IMR-90 (cell line): ENCODE data around the gene CCNJL. TPM values are rescaled to one million over a fixed set of nuclear protein-coding genes. Genes with fewer than 3 reads are reported as not detected.

ENCODE experiments used
- ATAC-seq: fragments of 200-7000 bp; cut with Tn5 transposase; 2 replicates; pipeline ENCODE4 v1.9.1; 2020; ENCODE audit warnings: low read depth, mild to moderate bottlenecking, moderate library complexity
- BruUV-seq: library from RNA; stranded (reverse); fragments of 400-500 nt; replicated peaks from 2 replicates; lab custom pipeline; 2021; lab: Mats Ljungman, UMichigan
- CTCF ChIA-PET: fragments of 300-600 bp; formaldehyde crosslinking; extraction: SDS; loops from one replicate; lab custom pipeline; 2021; ENCODE audit warnings: antibody characterized with exemption; lab: Yijun Ruan, JAX
- POLR2A ChIA-PET: fragments of 300-600 bp; sonication (Branson Sonifier 250); formaldehyde crosslinking; loops from one replicate; lab custom pipeline; 2022; ENCODE audit warnings: antibody characterized with exemption; ENCODE audit not compliant: unreplicated experiment; lab: Charles Lee
- DNase-seq: peaks from one replicate; pipeline ENCODE4 v3.0.0; 2013
- H2AFZ ChIP-seq: replicated peaks from 2 replicates; pipeline ENCODE3; 2013; ENCODE audit warnings: low read length, mild to moderate bottlenecking; ENCODE audit not compliant: poor library complexity
- H2AK5ac ChIP-seq: 2 replicates; pipeline ENCODE4 v1.6.1; 2013; ENCODE audit warnings: low read depth, low read length, inconsistent platforms
- H2AK9ac ChIP-seq: replicated peaks from 2 replicates; pipeline ENCODE3; 2013; ENCODE audit warnings: mild to moderate bottlenecking, low read depth, low read length, moderate library complexity; ENCODE audit not compliant: poor library complexity
- H2BK120ac ChIP-seq: 2 replicates; pipeline ENCODE4 v1.6.1; 2013; ENCODE audit warnings: low read depth, low read length, inconsistent platforms
- H2BK15ac ChIP-seq: 3 replicates; pipeline ENCODE4 v1.6.1; 2013; ENCODE audit warnings: low read depth, low read length, inconsistent platforms
- H2BK20ac ChIP-seq: 2 replicates; pipeline ENCODE4 v1.6.1; 2013; ENCODE audit warnings: low read depth, mild to moderate bottlenecking, inconsistent platforms, low read length, moderate library complexity
- H2BK5ac ChIP-seq: 2 replicates; pipeline ENCODE4 v1.6.1; 2013; ENCODE audit warnings: mild to moderate bottlenecking, low read depth, low read length, inconsistent platforms; ENCODE audit not compliant: poor library complexity, severe bottlenecking
- H3K14ac ChIP-seq: replicated peaks from 2 replicates; pipeline ENCODE4 v1.6.1; 2013; ENCODE audit warnings: low read depth, low read length, inconsistent platforms
- H3K18ac ChIP-seq: 2 replicates; pipeline ENCODE4 v1.6.1; 2013; ENCODE audit warnings: low read depth, low read length, control low read depth
- H3K23ac ChIP-seq: 2 replicates; pipeline ENCODE4 v1.6.1; 2013; ENCODE audit warnings: low read depth, low read length, inconsistent platforms
- H3K27ac ChIP-seq: 2 replicates; pipeline ENCODE4 v1.5.1; 2013; ENCODE audit warnings: mild to moderate bottlenecking, control low read depth, low read length; ENCODE audit not compliant: insufficient read depth
- H3K27me3 ChIP-seq: 2 replicates; pipeline ENCODE4 v1.6.1; 2013; ENCODE audit warnings: low read length; ENCODE audit not compliant: control insufficient read depth, insufficient read depth
- H3K36me3 ChIP-seq: 2 replicates; pipeline ENCODE4 v1.6.1; 2013; ENCODE audit warnings: low read length, mixed read lengths; ENCODE audit not compliant: control insufficient read depth, insufficient read depth
- H3K4ac ChIP-seq: 2 replicates; pipeline ENCODE4 v1.6.1; 2013; ENCODE audit warnings: low read depth, low read length, inconsistent platforms
- H3K4me1 ChIP-seq: 2 replicates; pipeline ENCODE4 v1.6.1; 2013; ENCODE audit warnings: low read length, mixed read lengths; ENCODE audit not compliant: control insufficient read depth, insufficient read depth
- H3K4me2 ChIP-seq: 2 replicates; pipeline ENCODE4 v1.6.1; 2013; ENCODE audit warnings: low read depth, mild to moderate bottlenecking, control low read depth, low read length, moderate library complexity
- H3K4me3 ChIP-seq: 2 replicates; pipeline ENCODE4 v1.5.1; 2013; ENCODE audit warnings: low read depth, mild to moderate bottlenecking, control low read depth, low read length, moderate library complexity; ENCODE audit not compliant: insufficient read depth
- H3K56ac ChIP-seq: 2 replicates; pipeline ENCODE4 v1.6.1; 2013; ENCODE audit warnings: low read length, inconsistent platforms; ENCODE audit not compliant: insufficient read depth; ENCODE audit errors: extremely low read depth
- H3K79me1 ChIP-seq, 2 experiments: 2 replicates each; pipeline ENCODE4 v1.6.1; 2013; ENCODE audit warnings: low read length in 2 of 2, inconsistent platforms in 1 of 2, low read depth in 1 of 2
- H3K9ac ChIP-seq: 2 replicates; pipeline ENCODE4 v1.6.1; 2013; ENCODE audit warnings: low read depth, low read length, control low read depth
- H3K9me1 ChIP-seq: 2 replicates; pipeline ENCODE4 v1.6.1; 2013; ENCODE audit warnings: low read length, inconsistent platforms; ENCODE audit not compliant: insufficient read depth
- H3K9me3 ChIP-seq: 2 replicates; pipeline ENCODE4 v1.6.1; 2013; ENCODE audit warnings: low read length; ENCODE audit not compliant: control insufficient read depth, insufficient read depth
- H4K20me1 ChIP-seq: 2 replicates; pipeline ENCODE4 v1.6.1; 2013; ENCODE audit warnings: low read length, inconsistent platforms; ENCODE audit not compliant: insufficient read depth
- H4K5ac ChIP-seq: 2 replicates; pipeline ENCODE4 v1.6.1; 2013; ENCODE audit warnings: mild to moderate bottlenecking, low read depth, low read length, control low read depth
- H4K8ac ChIP-seq, 2 experiments: 2 replicates each; pipeline ENCODE4 v1.6.1; 2013; ENCODE audit warnings: low read depth in 2 of 2, low read length in 2 of 2, control low read depth in 1 of 2, inconsistent platforms in 1 of 2
- H4K91ac ChIP-seq: 2 replicates; pipeline ENCODE4 v1.6.1; 2013; ENCODE audit warnings: low read depth, low read length, inconsistent platforms; ENCODE audit not compliant: insufficient read depth
- BHLHE40 ChIP-seq: fragments of 150-350 bp; IDR thresholded peaks from 2 replicates; pipeline ENCODE4 v1.6.1; 2016; ENCODE audit warnings: mild to moderate bottlenecking, low read depth, low read length
- CEBPB ChIP-seq: IDR thresholded peaks from 2 replicates; pipeline ENCODE4 v1.6.1; 2012; ENCODE audit warnings: low read depth, low read length, improper control_type of control experiment
- CHD1 ChIP-seq: IDR thresholded peaks from 2 replicates; pipeline ENCODE4 v1.6.1; 2012; ENCODE audit warnings: low read depth, low read length, improper control_type of control experiment
- CTCF ChIP-seq: conservative IDR thresholded peaks from 2 replicates; pipeline ENCODE4 v1.5.1; 2012; ENCODE audit warnings: mild to moderate bottlenecking, low read depth, low read length, improper control_type of control experiment
- FOS ChIP-seq: fragments of 150-350 bp; IDR thresholded peaks from 2 replicates; pipeline ENCODE4 v1.6.1; 2016; ENCODE audit warnings: low read depth, low read length
- MAZ ChIP-seq: IDR thresholded peaks from 2 replicates; pipeline ENCODE4 v1.6.1; 2012; ENCODE audit warnings: low read depth, mild to moderate bottlenecking, low read length, improper control_type of control experiment, moderate library complexity, borderline replicate concordance
- MXI1 ChIP-seq: IDR thresholded peaks from 2 replicates; pipeline ENCODE4 v1.6.1; 2012; ENCODE audit warnings: low read depth, mild to moderate bottlenecking, low read length, moderate library complexity, borderline replicate concordance
- NFE2L2 ChIP-seq: fragments of 150-350 bp; IDR thresholded peaks from 2 replicates; pipeline ENCODE4 v1.6.1; 2016; ENCODE audit warnings: low read depth, mild to moderate bottlenecking, low read length
- POLR2A ChIP-seq: IDR thresholded peaks from 2 replicates; pipeline ENCODE4 v1.6.1; 2012; ENCODE audit warnings: mild to moderate bottlenecking, low read depth, low read length
- RAD21 ChIP-seq: IDR thresholded peaks from 2 replicates; pipeline ENCODE4 v1.6.1; 2012; ENCODE audit warnings: low read length, improper control_type of control experiment
- RCOR1 ChIP-seq: IDR thresholded peaks from 2 replicates; pipeline ENCODE4 v1.6.1; 2012; ENCODE audit warnings: mild to moderate bottlenecking, low read length, improper control_type of control experiment; ENCODE audit not compliant: insufficient replicate concordance
- RFX5 ChIP-seq: IDR thresholded peaks from 2 replicates; pipeline ENCODE4 v1.8.0; 2012; ENCODE audit warnings: low read depth, mild to moderate bottlenecking, low read length, moderate library complexity
- SMC3 ChIP-seq: fragments of 150-350 bp; IDR thresholded peaks from 2 replicates; pipeline ENCODE4 v1.6.1; 2016; ENCODE audit warnings: low read depth, mild to moderate bottlenecking, antibody characterized with exemption, low read length, moderate library complexity
- USF2 ChIP-seq: fragments of 150-350 bp; IDR thresholded peaks from 2 replicates; pipeline ENCODE4 v1.6.1; 2017; ENCODE audit warnings: mild to moderate bottlenecking, antibody characterized with exemption, low read length, low read depth
- WGBS, 2 experiments: methylation state at CpG; one replicate each; pipeline versions ENCODE4 v1.1.5 to v1.1.7; 2013; ENCODE audit warnings: missing lambda C conversion rate in 2 of 2; ENCODE audit not compliant: insufficient read length in 1 of 2; ENCODE audit errors: extremely low coverage in 2 of 2; 5-methylcytosine and 5-hydroxymethylcytosine counted together
- dilution Hi-C: fragments of 300-500 bp; cut with HindIII; formaldehyde crosslinking; loops from one replicate; pipeline ENCODE4 v1.14.3; 2018; ENCODE audit warnings: low sequenced_read_pairs; ENCODE audit not compliant: unreplicated experiment
- in situ Hi-C: fragments of 300-500 bp; cut with MboI; formaldehyde crosslinking; loops from 3 replicates; pipeline ENCODE4 v1.14.3; 2019; ENCODE audit warnings: low sequenced_read_pairs, inconsistent platforms, mixed read lengths
- intact Hi-C: fragments of 100-400 bp; cut with micrococcal nuclease; formaldehyde crosslinking; loops from 2 replicates; pipeline ENCODE4 v1.10.0; 2022
- polyA plus RNA-seq, 3 experiments: library from polyadenylated mRNA; depleted of rRNA; stranded (reverse); fragments of >200 nt; gene quantifications; 2 replicates each; pipeline ENCODE4 v1.2.3, GENCODE V29; 2012; ENCODE audit warnings: low replicate concordance in 1 of 3
- total RNA-seq: library from RNA; depleted of rRNA; stranded (reverse); fragments of >200 nt; gene quantifications from 2 replicates; pipeline ENCODE4 v1.2.3, GENCODE V29; 2012
- TF ChIP-seq, protein P1 (sequence below): fragments of 150-350 bp; IDR thresholded peaks from 2 replicates; pipeline ENCODE4 v1.6.1; 2016; ENCODE audit warnings: low read depth, mild to moderate bottlenecking, low read length, moderate library complexity, borderline replicate concordance

Gene CCNJL
- total and polyA plus RNA-seq, 2 of the 4 experiments (the other 2 are of a cell fraction): 2.0 to 3.8 TPM

- DNase-seq (no peak), ATAC-seq (no peak)
- Histone ChIP-seq H4K20me1 (no peaks in the 10 kb centered on the region), H3K9ac (no peak overlapping the region), H3K36me3 (no peaks in the 10 kb centered on the region), H2AK5ac (no peak overlapping the region), H3K4me1 (no peaks in the 10 kb centered on the region), H3K79me1 (no peaks in the 10 kb centered on the region), H3K4ac (no peak overlapping the region), H3K9me3 (no peaks in the 10 kb centered on the region), H3K4me2 (no peak overlapping the region), H2BK15ac (no peak overlapping the region), H4K8ac (no peak overlapping the region), H3K9me1 (0 out of 2 replicates have a peak, but pooled peaks cover 2% of the 10 kb centered on the region), H3K14ac (no peak overlapping the region), H4K5ac (no peak overlapping the region), H3K27me3 (no peaks in the 10 kb centered on the region; the same call in 1 of the 2 replicates), H2BK120ac (no peak overlapping the region), H2BK20ac (no peak overlapping the region), H3K23ac (no peak overlapping the region), H4K91ac (no peak overlapping the region), H2BK5ac (no peak overlapping the region), H3K18ac (no peak overlapping the region), H3K27ac (no peak overlapping the region), H2AFZ (no peak overlapping the region), H2AK9ac (no peak overlapping the region), H3K4me3 (no peak overlapping the region), H3K56ac (no peak overlapping the region)
- no TSS peak for BruUV-seq
- intact Hi-C loops (no loop called here), in situ Hi-C loops (no loop called here), dilution Hi-C loops (no loop called here)
- CTCF ChIA-PET: interaction anchor here (0.8 kb wide), 1 partner anchor 10 kb away, joined by 3 read pairs; no protein-coding TSS in a partner anchor
- TF ChIP-seq FOS (no peak), CEBPB (no peak), CTCF (no peak), RAD21 (no peak), MXI1 (no peak), POLR2A (no peak), RCOR1 (no peak), BHLHE40 (no peak), SMC3 (no peak), USF2 (no peak), MAZ (no peak), CHD1 (no peak), RFX5 (no peak), NFE2L2 (no peak)
- TF ChIP-seq, protein P1, sequence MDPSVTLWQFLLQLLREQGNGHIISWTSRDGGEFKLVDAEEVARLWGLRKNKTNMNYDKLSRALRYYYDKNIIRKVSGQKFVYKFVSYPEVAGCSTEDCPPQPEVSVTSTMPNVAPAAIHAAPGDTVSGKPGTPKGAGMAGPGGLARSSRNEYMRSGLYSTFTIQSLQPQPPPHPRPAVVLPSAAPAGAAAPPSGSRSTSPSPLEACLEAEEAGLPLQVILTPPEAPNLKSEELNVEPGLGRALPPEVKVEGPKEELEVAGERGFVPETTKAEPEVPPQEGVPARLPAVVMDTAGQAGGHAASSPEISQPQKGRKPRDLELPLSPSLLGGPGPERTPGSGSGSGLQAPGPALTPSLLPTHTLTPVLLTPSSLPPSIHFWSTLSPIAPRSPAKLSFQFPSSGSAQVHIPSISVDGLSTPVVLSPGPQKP: no peak
- POLR2A ChIA-PET: interaction anchor here (0.6 kb wide), 1 partner anchor 10 kb away, joined by 3 read pairs; no protein-coding TSS in a partner anchor
- WGBS, 2 experiments: no CpG with 5 or more reads among the region's 3 CpGs
Observed at GRCh38 chr5:160242145-160242544, 70.2 kb downstream of the CCNJL start.
